OCI-LY7 (cell line): ENCODE data around the gene UNC45B. TPM values are rescaled to one million over a fixed set of nuclear protein-coding genes. Genes with fewer than 3 reads are reported as not detected.
"Not testable (repeated sequence)": the region's sequence is repeated elsewhere in the genome, so short reads cannot be mapped to it uniquely, and the experiment has no call there.

ENCODE experiments used
- BruUV-seq: library from RNA; stranded (reverse); fragments of 400-500 nt; replicated peaks from 2 replicates; lab custom pipeline; 2021; lab: Mats Ljungman, UMichigan
- CTCF ChIA-PET: fragments of 300-600 bp; sonication (Branson Sonifier 250); formaldehyde crosslinking; loops from one replicate; lab custom pipeline; 2022; ENCODE audit warnings: antibody characterized with exemption; ENCODE audit not compliant: unreplicated experiment; lab: Charles Lee
- POLR2A ChIA-PET: fragments of 300-600 bp; sonication (Branson Sonifier 250); formaldehyde crosslinking; loops from one replicate; lab custom pipeline; 2022; ENCODE audit warnings: antibody characterized with exemption; lab: Charles Lee
- DNase-seq: peaks from one replicate; pipeline ENCODE4 v3.0.0-alpha.2; 2015; ENCODE audit warnings: low spot score
- H2AFZ ChIP-seq: fragments of 200-600 bp; sonication (generic), shearing (Covaris generic); 2 replicates; pipeline ENCODE4 v1.6.1; 2014; ENCODE audit warnings: mild to moderate bottlenecking, antibody characterized with exemption, low read length, moderate library complexity
- H3K27ac ChIP-seq: fragments of 200-600 bp; sonication (generic); 2 replicates; pipeline ENCODE4 v1.5.1; 2014; ENCODE audit warnings: mixed run types, low read depth, mild to moderate bottlenecking, moderate library complexity, low read length, inconsistent platforms; ENCODE audit not compliant: poor library complexity, severe bottlenecking
- H3K36me3 ChIP-seq: fragments of 200-600 bp; sonication (generic); 2 replicates; pipeline ENCODE4 v1.6.1; 2014; ENCODE audit warnings: mild to moderate bottlenecking, antibody characterized with exemption, low read length, moderate library complexity, mixed read lengths; ENCODE audit not compliant: insufficient read depth
- H3K4me1 ChIP-seq: fragments of 200-600 bp; sonication (generic); 2 replicates; pipeline ENCODE4 v1.5.1; 2014; ENCODE audit warnings: mild to moderate bottlenecking, low read length; ENCODE audit not compliant: insufficient read depth, poor library complexity, severe bottlenecking
- H3K4me2 ChIP-seq: fragments of 200-600 bp; sonication (generic); 2 replicates; pipeline ENCODE4 v1.6.1; 2014; ENCODE audit warnings: mild to moderate bottlenecking, low read length
- H3K4me3 ChIP-seq: fragments of 200-600 bp; sonication (generic); 2 replicates; pipeline ENCODE4 v1.5.1; 2014; ENCODE audit warnings: mild to moderate bottlenecking, low read depth, low read length; ENCODE audit not compliant: poor library complexity, severe bottlenecking
- H3K79me2 ChIP-seq: fragments of 200-600 bp; sonication (generic); 2 replicates; pipeline ENCODE4 v1.6.1; 2016; ENCODE audit warnings: low read depth, mild to moderate bottlenecking, low read length, moderate library complexity, mixed read lengths; ENCODE audit not compliant: insufficient read depth
- H3K9me2 ChIP-seq: fragments of 200-600 bp; sonication (generic); 2 replicates; pipeline ENCODE4 v1.6.1; 2016; ENCODE audit warnings: mild to moderate bottlenecking, low read length, mixed read lengths; ENCODE audit not compliant: insufficient read depth
- H3K9me3 ChIP-seq: fragments of 200-600 bp; sonication (generic); 2 replicates; pipeline ENCODE4 v1.6.1; 2014; ENCODE audit warnings: mild to moderate bottlenecking, mixed run types, low read length, mixed read lengths
- H4K20me1 ChIP-seq: fragments of 200-600 bp; sonication (generic); 2 replicates; pipeline ENCODE4 v1.6.1; 2014; ENCODE audit warnings: mild to moderate bottlenecking, antibody characterized with exemption, low read length, moderate library complexity, mixed read lengths; ENCODE audit not compliant: insufficient read depth
- EZH2phosphoT487 ChIP-seq: fragments of 200-600 bp; sonication (generic); IDR thresholded peaks from 2 replicates; pipeline ENCODE4 v1.6.1; 2018; ENCODE audit warnings: low read depth, borderline replicate concordance, mild to moderate bottlenecking, mixed run types, antibody characterized with exemption, low read length, moderate library complexity, mixed read lengths
- intact Hi-C: fragments of 100-400 bp; cut with micrococcal nuclease; formaldehyde crosslinking; loops from one replicate; pipeline ENCODE4 v1.10.0; 2022; ENCODE audit not compliant: unreplicated experiment
- total RNA-seq, 2 experiments: library from RNA; depleted of rRNA in 1 of 2; stranded (reverse); fragments of >200 nt in 1 of 2; shearing (Covaris generic) in 1 of 2; gene quantifications; 2 replicates each; pipeline ENCODE4 v1.2.3, GENCODE V29; 2014 to 2022
- TF ChIP-seq, protein P1 (sequence below): fragments of 200-600 bp; sonication (generic); conservative IDR thresholded peaks from 2 replicates; pipeline ENCODE4 v1.5.1; 2014; ENCODE audit warnings: mild to moderate bottlenecking, antibody characterized with exemption, low read length, moderate library complexity, mixed read lengths

The UNC45B gene
- total RNA-seq, 2 experiments from 2014 or later = not detected

DNA sequence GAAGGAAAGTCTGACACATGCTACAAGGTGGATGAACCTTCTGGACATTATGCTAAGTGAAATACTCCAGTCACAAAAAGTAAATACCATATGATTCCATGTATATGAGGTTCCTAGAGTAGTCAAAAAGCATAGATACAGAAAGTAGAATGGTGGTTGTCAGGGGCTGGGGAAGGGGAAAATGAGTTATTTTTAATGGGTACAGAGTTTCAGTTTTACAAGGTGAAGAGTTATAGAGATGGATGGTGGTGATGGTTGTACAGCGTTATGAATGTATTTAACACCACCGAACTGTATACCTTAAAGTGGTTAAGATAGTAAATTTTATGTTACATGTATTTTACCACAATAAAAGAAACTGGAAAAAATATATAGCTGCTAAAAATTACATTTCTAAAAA is 45.9 kb upstream of the UNC45B start:
- H3K9me2 ChIP-seq = no peaks in the 10 kb centered on the region
- H3K27ac ChIP-seq = no peak overlapping the region
- no peaks in the 10 kb centered on the region for H3K9me3 ChIP-seq
- no peaks in the 10 kb centered on the region for H3K4me1 ChIP-seq
- no peak overlapping the region for H3K4me3 ChIP-seq
- ChIA-PET POLR2A (no interaction called here), CTCF (no interaction called here)
- H2AFZ ChIP-seq = no peak overlapping the region
- H4K20me1 ChIP-seq = no peaks in the 10 kb centered on the region
- no TSS peak for BruUV-seq
- intact Hi-C loops = no loop called here
- TF ChIP-seq, protein P1, sequence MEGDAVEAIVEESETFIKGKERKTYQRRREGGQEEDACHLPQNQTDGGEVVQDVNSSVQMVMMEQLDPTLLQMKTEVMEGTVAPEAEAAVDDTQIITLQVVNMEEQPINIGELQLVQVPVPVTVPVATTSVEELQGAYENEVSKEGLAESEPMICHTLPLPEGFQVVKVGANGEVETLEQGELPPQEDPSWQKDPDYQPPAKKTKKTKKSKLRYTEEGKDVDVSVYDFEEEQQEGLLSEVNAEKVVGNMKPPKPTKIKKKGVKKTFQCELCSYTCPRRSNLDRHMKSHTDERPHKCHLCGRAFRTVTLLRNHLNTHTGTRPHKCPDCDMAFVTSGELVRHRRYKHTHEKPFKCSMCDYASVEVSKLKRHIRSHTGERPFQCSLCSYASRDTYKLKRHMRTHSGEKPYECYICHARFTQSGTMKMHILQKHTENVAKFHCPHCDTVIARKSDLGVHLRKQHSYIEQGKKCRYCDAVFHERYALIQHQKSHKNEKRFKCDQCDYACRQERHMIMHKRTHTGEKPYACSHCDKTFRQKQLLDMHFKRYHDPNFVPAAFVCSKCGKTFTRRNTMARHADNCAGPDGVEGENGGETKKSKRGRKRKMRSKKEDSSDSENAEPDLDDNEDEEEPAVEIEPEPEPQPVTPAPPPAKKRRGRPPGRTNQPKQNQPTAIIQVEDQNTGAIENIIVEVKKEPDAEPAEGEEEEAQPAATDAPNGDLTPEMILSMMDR = no peak
- TF ChIP-seq EZH2phosphoT487 = no peak
- no peak for DNase-seq
- peaks cover 85% of the 10 kb centered on the region for H3K36me3 ChIP-seq
- H3K4me2 ChIP-seq = no peak overlapping the region
- no peaks in the 10 kb centered on the region for H3K79me2 ChIP-seq

DNA sequence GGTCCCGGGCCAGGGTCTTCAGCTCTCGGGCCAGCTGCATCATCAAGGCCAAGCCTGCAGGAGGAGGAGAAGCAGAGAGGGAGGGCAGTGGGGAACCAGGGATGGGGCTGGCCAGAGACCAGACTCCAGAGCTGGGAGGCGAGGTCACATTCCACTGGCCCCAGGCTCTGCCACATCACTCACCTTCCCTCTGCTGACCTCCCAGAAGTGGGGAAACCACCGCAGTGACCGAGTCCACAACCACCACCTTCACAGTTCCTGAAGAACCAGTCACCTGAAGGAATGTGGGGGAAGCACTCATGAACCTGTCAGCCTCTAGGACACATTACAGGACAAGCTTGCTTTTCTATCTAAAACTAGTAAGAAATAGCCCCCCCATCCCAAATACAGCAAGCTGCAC is 44.3 kb upstream of the UNC45B start:
- BruUV-seq = no TSS peak
- Histone ChIP-seq H2AFZ (no peak overlapping the region), H4K20me1 (no peaks in the 10 kb centered on the region), H3K79me2 (no peaks in the 10 kb centered on the region), H3K36me3 (peaks cover 84% of the 10 kb centered on the region), H3K4me3 (no peak overlapping the region), H3K4me1 (no peaks in the 10 kb centered on the region), H3K9me3 (no peaks in the 10 kb centered on the region), H3K9me2 (no peaks in the 10 kb centered on the region), H3K27ac (no peak overlapping the region), H3K4me2 (no peak overlapping the region)
- TF ChIP-seq, protein P1 = no peak
- TF ChIP-seq EZH2phosphoT487 = no peak
- DNase-seq = no peak
- POLR2A ChIA-PET = no interaction called here
- intact Hi-C loops = no loop called here
- CTCF ChIA-PET = no interaction called here

GRCh38 chr17:35104844-35105450 is 42.7 kb upstream of the UNC45B start:
- intact Hi-C loops = no loop called here
- no TSS peak for BruUV-seq
- H4K20me1 ChIP-seq = no peaks in the 10 kb centered on the region
- no peak overlapping the region for H3K4me2 ChIP-seq
- no peaks in the 10 kb centered on the region for H3K79me2 ChIP-seq
- no peak overlapping the region for H3K27ac ChIP-seq
- no peaks in the 10 kb centered on the region for H3K9me2 ChIP-seq
- H3K9me3 ChIP-seq = no peaks in the 10 kb centered on the region
- H3K4me1 ChIP-seq = no peaks in the 10 kb centered on the region
- TF ChIP-seq, protein P1 = no peak
- TF ChIP-seq EZH2phosphoT487 = no peak
- CTCF ChIA-PET = no interaction called here
- DNase-seq = no peak
- no peak overlapping the region for H2AFZ ChIP-seq
- POLR2A ChIA-PET = interaction anchor here (1.2 kb wide), 1 partner anchor 14 kb away, joined by 3 read pairs; no protein-coding TSS in a partner anchor
- H3K36me3 ChIP-seq = peaks cover 70% of the 10 kb centered on the region
- H3K4me3 ChIP-seq = no peak overlapping the region

- H3K27ac ChIP-seq, H3K9me3 ChIP-seq, H4K20me1 ChIP-seq, H2AFZ ChIP-seq, BruUV-seq, DNase-seq, POLR2A ChIA-PET, H3K4me3 ChIP-seq, H3K79me2 ChIP-seq, CTCF ChIA-PET, H3K4me2 ChIP-seq, H3K4me1 ChIP-seq, H3K9me2 ChIP-seq: not testable (repeated sequence)
- peaks cover 36% of the 10 kb centered on the region for H3K36me3 ChIP-seq
- intact Hi-C loops = loop anchor here (10.0 kb wide), 2 partner anchors 276 to 686 kb away; no protein-coding TSS in a partner anchor
Measured at GRCh38 chr17:35110791-35111190, 36.8 kb upstream of the UNC45B start.
